GM06990 (cell line): ENCODE results near the gene CHAC1.

ENCODE experiments used
- DNase-seq: peaks from one replicate; pipeline ENCODE4 v3.0.0-alpha.2; 2011; ENCODE audit not compliant: insufficient read length; ENCODE audit errors: extremely low read depth
- H3K27me3 ChIP-seq: replicated peaks from 2 replicates; pipeline ENCODE4 v1.6.0; 2011; ENCODE audit warnings: low read length; ENCODE audit not compliant: control insufficient read depth, insufficient read depth
- H3K36me3 ChIP-seq: 2 replicates; pipeline ENCODE4 v1.5.1; 2011; ENCODE audit warnings: low read length; ENCODE audit not compliant: control insufficient read depth, insufficient read depth
- H3K4me3 ChIP-seq: replicated peaks from 2 replicates; pipeline ENCODE4 v1.5.1; 2011; ENCODE audit warnings: low read depth, mild to moderate bottlenecking, control low read depth, low read length
- TF ChIP-seq, protein P1 (sequence below): IDR thresholded peaks from 2 replicates; pipeline ENCODE4 v1.5.1; 2011; ENCODE audit warnings: low read length, control low read depth, mild to moderate bottlenecking, inconsistent platforms; ENCODE audit not compliant: insufficient read depth, poor library complexity, severe bottlenecking

Gene CHAC1

GRCh38 chr15:40914486-40914885 lies 38.8 kb upstream of the CHAC1 start:
- no peaks in the 10 kb centered on the region for H3K36me3 ChIP-seq
- no peak overlapping the region for H3K4me3 ChIP-seq
- TF ChIP-seq, protein P1, sequence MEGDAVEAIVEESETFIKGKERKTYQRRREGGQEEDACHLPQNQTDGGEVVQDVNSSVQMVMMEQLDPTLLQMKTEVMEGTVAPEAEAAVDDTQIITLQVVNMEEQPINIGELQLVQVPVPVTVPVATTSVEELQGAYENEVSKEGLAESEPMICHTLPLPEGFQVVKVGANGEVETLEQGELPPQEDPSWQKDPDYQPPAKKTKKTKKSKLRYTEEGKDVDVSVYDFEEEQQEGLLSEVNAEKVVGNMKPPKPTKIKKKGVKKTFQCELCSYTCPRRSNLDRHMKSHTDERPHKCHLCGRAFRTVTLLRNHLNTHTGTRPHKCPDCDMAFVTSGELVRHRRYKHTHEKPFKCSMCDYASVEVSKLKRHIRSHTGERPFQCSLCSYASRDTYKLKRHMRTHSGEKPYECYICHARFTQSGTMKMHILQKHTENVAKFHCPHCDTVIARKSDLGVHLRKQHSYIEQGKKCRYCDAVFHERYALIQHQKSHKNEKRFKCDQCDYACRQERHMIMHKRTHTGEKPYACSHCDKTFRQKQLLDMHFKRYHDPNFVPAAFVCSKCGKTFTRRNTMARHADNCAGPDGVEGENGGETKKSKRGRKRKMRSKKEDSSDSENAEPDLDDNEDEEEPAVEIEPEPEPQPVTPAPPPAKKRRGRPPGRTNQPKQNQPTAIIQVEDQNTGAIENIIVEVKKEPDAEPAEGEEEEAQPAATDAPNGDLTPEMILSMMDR: peak; percentile 58
- no peak for DNase-seq
- no peaks in the 10 kb centered on the region for H3K27me3 ChIP-seq

DNA sequence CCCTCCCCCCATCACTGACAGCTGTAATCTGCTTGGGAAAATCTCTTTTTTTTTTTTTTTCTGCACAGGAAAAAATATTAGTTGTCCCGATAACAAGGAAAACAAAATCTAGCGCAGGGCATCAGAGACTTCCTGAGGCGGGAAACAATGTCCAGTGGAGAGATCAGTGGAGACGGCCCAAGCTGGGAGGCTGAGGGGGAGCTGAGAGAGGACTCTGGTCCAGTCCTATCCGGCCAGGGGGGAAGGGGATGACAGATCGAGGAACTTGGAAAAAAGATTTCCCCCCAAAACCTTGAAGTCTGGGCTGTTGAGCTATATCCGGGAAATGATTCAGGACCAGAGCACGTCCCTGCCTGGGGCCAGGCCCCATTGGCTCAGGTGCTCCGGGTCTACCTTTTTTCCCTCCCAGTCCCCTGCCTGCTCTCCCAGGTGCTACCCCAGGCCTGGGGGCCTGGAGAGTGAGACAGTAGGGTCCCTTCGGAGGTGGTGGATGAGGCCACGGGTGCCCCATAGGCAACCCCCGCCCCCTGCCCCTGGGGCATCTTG lies 38.1 kb upstream of the CHAC1 start:
- H3K4me3 ChIP-seq: no peak overlapping the region
- no peaks in the 10 kb centered on the region for H3K36me3 ChIP-seq
- TF ChIP-seq, protein P1: no peak
- no peak for DNase-seq
- no peaks in the 10 kb centered on the region for H3K27me3 ChIP-seq

- TF ChIP-seq, protein P1: no peak
- DNase-seq: no peak
Measured at GRCh38 chr15:40915679-40916078, 37.6 kb upstream of the CHAC1 start.

DNA sequence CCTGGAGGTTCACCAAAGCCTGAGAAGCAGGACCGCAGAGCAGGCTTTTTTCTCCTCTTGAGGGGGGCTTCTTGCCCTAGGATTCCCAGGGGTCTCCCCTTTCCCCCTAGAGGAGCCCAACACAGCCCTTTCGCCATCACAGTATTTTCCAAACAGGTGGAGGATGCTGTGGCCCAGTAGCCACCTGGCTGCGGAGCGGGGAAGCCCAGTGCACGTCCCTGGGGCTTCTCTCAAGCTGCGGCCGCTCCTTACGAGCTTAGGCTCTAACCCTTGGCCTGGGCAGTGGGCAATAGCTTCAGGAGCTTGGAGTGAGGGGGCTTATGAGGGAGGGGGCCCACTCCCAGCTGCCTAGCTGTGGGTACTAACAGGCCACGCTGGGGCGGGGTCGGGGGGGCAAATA lies 35.7 kb upstream of the CHAC1 start:
- H3K4me3 ChIP-seq: no peak overlapping the region

More at GRCh38 chr15:40915679-40916078, 37.6 kb upstream of the CHAC1 start:
- Histone ChIP-seq H3K27me3 (no peaks in the 10 kb centered on the region), H3K36me3 (no peaks in the 10 kb centered on the region), H3K4me3 (no peak overlapping the region)

DNA sequence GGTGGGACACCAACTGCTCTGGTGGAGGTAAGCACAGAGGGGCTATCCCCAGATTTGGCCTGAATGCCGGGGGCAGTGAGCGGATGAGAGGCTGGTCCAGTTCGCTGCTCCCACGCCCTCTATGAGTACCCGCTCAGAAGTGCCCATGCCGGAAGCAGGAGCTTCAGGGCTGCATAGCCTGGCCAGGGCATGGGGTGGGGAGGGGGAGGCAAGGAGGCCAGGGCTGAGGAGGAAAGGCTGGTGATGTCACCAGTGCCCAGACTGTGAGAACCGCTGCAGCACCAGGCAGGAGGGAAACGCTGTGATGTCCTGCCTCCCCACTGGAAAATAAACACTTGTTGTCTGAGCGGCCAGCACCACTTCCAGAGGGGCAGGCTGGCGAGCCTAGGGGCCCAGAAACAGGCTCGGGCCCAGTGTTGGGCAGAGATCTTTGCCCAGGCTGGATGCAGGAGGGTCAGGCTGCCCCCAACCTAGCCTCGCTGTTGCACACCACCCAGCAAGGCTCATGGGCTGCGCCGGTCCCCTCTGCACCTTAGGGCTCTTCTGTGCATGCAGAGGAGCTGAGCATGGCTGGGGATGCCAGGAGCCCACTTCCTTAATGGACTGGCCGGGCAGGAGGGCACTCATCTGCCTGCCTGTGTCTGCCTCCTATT lies 35.0 kb upstream of the CHAC1 start:
- no peak for DNase-seq
- Histone ChIP-seq H3K36me3 (no peaks in the 10 kb centered on the region), H3K4me3 (no peak overlapping the region), H3K27me3 (no peaks in the 10 kb centered on the region; the same call in 1 of the 2 replicates)
- TF ChIP-seq, protein P1: no peak

More for the DNA sequence above, 35.7 kb upstream of the CHAC1 start:
- H3K36me3 ChIP-seq: no peaks in the 10 kb centered on the region
- H3K27me3 ChIP-seq: no peaks in the 10 kb centered on the region
- TF ChIP-seq, protein P1: no peak
- no peak for DNase-seq
